ENCODE data around the gene SATB2.

- TF ChIP-seq CTCF (IDR thresholded peaks at IDR 0.05) (no peak), POLR2A (IDR thresholded peaks at IDR 0.05) (no peak)
Measured at GRCh38 chr2:199259671-199260070, 198.1 kb downstream of the SATB2 start.

All from right lobe of liver (tissue), 4 donors.